HG03135 (cell line): Measurements from ENCODE around the gene U2AF1L4.
"Not testable (repeated sequence)": the region's sequence is repeated elsewhere in the genome, so short reads cannot be mapped to it uniquely, and the experiment has no call there.

Source experiments
- ATAC-seq: cut with Tn5 transposase; IDR thresholded peaks from one replicate; pipeline ENCODE4 v1.9.1; 2021; ENCODE audit warnings: mild to moderate bottlenecking, moderate library complexity; ENCODE audit not compliant: unreplicated experiment

U2AF1L4 gene

GRCh38 chr19:35781650-35782049, 36.4 kb upstream of the U2AF1L4 start:
- no peak for ATAC-seq

GRCh38 chr19:35780717-35781116, 35.5 kb upstream of the U2AF1L4 start:
- no peak for ATAC-seq

GRCh38 chr19:35780058-35780457, 34.8 kb upstream of the U2AF1L4 start:
- ATAC-seq, result no peak

GRCh38 chr19:35779033-35779432, 33.8 kb upstream of the U2AF1L4 start:
- no peak for ATAC-seq

- ATAC-seq, result no peak
These were observed 32.7 kb upstream of the U2AF1L4 start for GRCh38 chr19:35777961-35778360.

GRCh38 chr19:35777086-35777841, 32.0 kb upstream of the U2AF1L4 start:
- no peak for ATAC-seq

- no peak for ATAC-seq
These were observed 31.0 kb upstream of the U2AF1L4 start for GRCh38 chr19:35776102-35776788.

GRCh38 chr19:35775298-35776101, 30.3 kb upstream of the U2AF1L4 start, which contains the start of gene ARHGAP33:
ARHGAP33 (plus strand) TSS chr19:35775564; CDS start chr19:35775659, 95 bp downstream.
- ATAC-seq, result peak; percentile 93

GRCh38 chr19:35775046-35775297, 29.8 kb upstream of the U2AF1L4 start:
- ATAC-seq, result peak; percentile 3

GRCh38 chr19:35774274-35775045, 29.2 kb upstream of the U2AF1L4 start:
- ATAC-seq, result no peak

GRCh38 chr19:35773020-35773806, 28.0 kb upstream of the U2AF1L4 start:
- no peak for ATAC-seq

- ATAC-seq, result not testable (repeated sequence)
These were observed 27.1 kb upstream of the U2AF1L4 start for GRCh38 chr19:35772362-35772761.

- no peak for ATAC-seq
These were observed 22.8 kb upstream of the U2AF1L4 start for GRCh38 chr19:35768082-35768421.

GRCh38 chr19:35767288-35768081, 22.3 kb upstream of the U2AF1L4 start:
- no peak for ATAC-seq

GRCh38 chr19:35766571-35767104, 21.4 kb upstream of the U2AF1L4 start:
- ATAC-seq, result no peak

- ATAC-seq, result no peak
These were observed 19.5 kb upstream of the U2AF1L4 start for GRCh38 chr19:35764432-35765315.

GRCh38 chr19:35760711-35761349, 15.6 kb upstream of the U2AF1L4 start:
- ATAC-seq, result no peak

- no peak for ATAC-seq
These were observed 14.5 kb upstream of the U2AF1L4 start for GRCh38 chr19:35759697-35760096.
